Upper lobe of right lung (tissue), 1 donor: Measurements from ENCODE around the gene RUNDC3A. TPM values are rescaled to one million over a fixed set of nuclear protein-coding genes. Genes with fewer than 3 reads are reported as not detected.

Experiments used
- ATAC-seq: fragments of 200-7000 bp; cut with Tn5 transposase; one replicate; pipeline ENCODE4 v1.9.1; 2020; ENCODE audit warnings: mild to moderate bottlenecking, moderate library complexity
- DNase-seq: peaks from one replicate; pipeline ENCODE4 v3.0.0-alpha.2; 2020
- H3K27ac ChIP-seq: fragments of 200-600 bp; one replicate; pipeline ENCODE4 v1.8.0; 2022
- H3K27me3 ChIP-seq: fragments of 200-600 bp; one replicate; pipeline ENCODE4 v1.8.0; 2022; ENCODE audit warnings: mild to moderate bottlenecking
- H3K36me3 ChIP-seq: fragments of 200-600 bp; one replicate; pipeline ENCODE4 v1.8.0; 2022
- H3K4me1 ChIP-seq: fragments of 200-600 bp; one replicate; pipeline ENCODE4 v1.8.0; 2022
- H3K4me3 ChIP-seq: fragments of 200-600 bp; one replicate; pipeline ENCODE4 v1.8.0; 2022; ENCODE audit warnings: mild to moderate bottlenecking
- H3K9me3 ChIP-seq: fragments of 200-600 bp; one replicate; pipeline ENCODE4 v1.8.0; 2022
- CTCF ChIP-seq: fragments of 200-600 bp; IDR thresholded peaks from one replicate; pipeline ENCODE4 v1.8.0; 2022; ENCODE audit warnings: antibody characterized with exemption
- intact Hi-C: fragments of 100-400 bp; cut with DNase I; formaldehyde crosslinking; loops from one replicate; pipeline ENCODE4 v1.11.0; 2022
- total RNA-seq: library from RNA; stranded (reverse); fragmentation: NEBNext Ultra II Directional; extraction: Animal tissue kit (Norgen Biotek cat#: 25700); gene quantifications from one replicate; pipeline ENCODE4 v1.2.1, GENCODE V29; 2021
- donor health status: DM: no; HTN: yes; CAD: no; lungs with severe emphysema.

Gene RUNDC3A
- total RNA-seq, 1 donor from 2014 or later: 0.32 TPM

GRCh38 chr17:44358066-44358465, 49.7 kb downstream of the RUNDC3A start:
- Histone ChIP-seq H3K4me3 (no peak overlapping the region), H3K4me1 (peaks cover 4% of the 10 kb centered on the region), H3K27me3 (no peaks in the 10 kb centered on the region), H3K36me3 (peaks cover under 1% of the 10 kb centered on the region), H3K27ac (no peak overlapping the region), H3K9me3 (no peaks in the 10 kb centered on the region)
- DNase-seq: no peak
- intact Hi-C loops: no loop called here
- no peak for TF ChIP-seq CTCF
- no peak for ATAC-seq

DNA sequence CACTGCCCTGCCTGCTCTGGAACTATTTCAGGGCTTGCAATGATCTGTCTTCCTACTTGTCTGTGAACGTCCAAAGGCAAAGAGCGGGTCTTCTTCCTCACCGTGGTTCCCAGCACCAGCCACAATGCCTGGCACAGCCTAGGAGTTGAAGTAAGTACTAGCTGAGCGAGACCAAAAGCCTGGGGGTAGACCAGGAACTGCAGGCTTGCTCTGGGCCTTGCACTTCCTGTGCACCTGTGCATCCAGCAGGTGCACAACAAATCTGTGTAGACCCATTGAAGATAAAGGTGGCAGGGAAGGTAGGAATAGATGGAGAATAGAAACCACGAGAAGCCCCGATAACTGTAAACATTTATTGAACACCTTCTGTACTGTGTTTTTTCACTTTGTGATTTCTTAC, 50.6 kb downstream of the RUNDC3A start:
- Histone ChIP-seq H3K4me1 (peaks cover 10% of the 10 kb centered on the region), H3K36me3 (no peaks in the 10 kb centered on the region), H3K27ac (no peak overlapping the region), H3K27me3 (no peaks in the 10 kb centered on the region), H3K4me3 (no peak overlapping the region), H3K9me3 (no peaks in the 10 kb centered on the region)
- ATAC-seq: no peak
- TF ChIP-seq CTCF: no peak
- intact Hi-C loops: no loop called here
- no peak for DNase-seq

- no peak for DNase-seq
- Histone ChIP-seq H3K4me3 (no peak overlapping the region), H3K9me3 (no peaks in the 10 kb centered on the region), H3K27me3 (no peaks in the 10 kb centered on the region), H3K4me1 (peaks cover 12% of the 10 kb centered on the region), H3K36me3 (no peaks in the 10 kb centered on the region), H3K27ac (no peak overlapping the region)
- no peak for TF ChIP-seq CTCF
- ATAC-seq: no peak
- intact Hi-C loops: no loop called here
Observed at GRCh38 chr17:44359458-44360143, 51.2 kb downstream of the RUNDC3A start.

- intact Hi-C loops: no loop called here
- no peak for ATAC-seq
- no peak for TF ChIP-seq CTCF
- no peaks in the 10 kb centered on the region for H3K27me3 ChIP-seq
- H3K9me3 ChIP-seq: no peaks in the 10 kb centered on the region
- no peak overlapping the region for H3K27ac ChIP-seq
- no peak for DNase-seq
- H3K4me1 ChIP-seq: peaks cover 12% of the 10 kb centered on the region
- no peak overlapping the region for H3K4me3 ChIP-seq
- H3K36me3 ChIP-seq: no peaks in the 10 kb centered on the region
Observed at GRCh38 chr17:44360144-44360533, 51.7 kb downstream of the RUNDC3A start.

- Histone ChIP-seq H3K4me1 (peaks cover 12% of the 10 kb centered on the region), H3K27me3 (no peaks in the 10 kb centered on the region), H3K9me3 (no peaks in the 10 kb centered on the region), H3K36me3 (no peaks in the 10 kb centered on the region), H3K4me3 (no peak overlapping the region), H3K27ac (no peak overlapping the region)
- DNase-seq (no peak), ATAC-seq (no peak)
- TF ChIP-seq CTCF: no peak
- intact Hi-C loops: no loop called here
Observed at GRCh38 chr17:44360826-44361225, 52.4 kb downstream of the RUNDC3A start.
